Mesenchymal stem cell (in vitro differentiated cells and primary cell): Measurements from ENCODE around the gene SFRP5.
A peak's percentile ranks its signal among the peaks of the same experiment; 100 is the strongest.

Source experiments
- DNase-seq: peaks from one replicate; pipeline ENCODE4 v3.0.0-alpha.2; 2013
- H2AFZ ChIP-seq: one replicate; pipeline ENCODE4 v1.6.1; 2013; ENCODE audit warnings: low read depth, mild to moderate bottlenecking, control low read depth, inconsistent platforms, low read length, moderate library complexity
- H2AK5ac ChIP-seq: 2 replicates; pipeline ENCODE4 v1.6.1; 2013; ENCODE audit warnings: low read length, moderate library complexity, mild to moderate bottlenecking, inconsistent platforms; ENCODE audit not compliant: severe bottlenecking
- H2BK120ac ChIP-seq: one replicate; pipeline ENCODE4 v1.6.1; 2013; ENCODE audit warnings: low read depth, mild to moderate bottlenecking, inconsistent platforms, low read length, moderate library complexity
- H2BK12ac ChIP-seq, 2 experiments: one replicate each; pipeline ENCODE4 v1.6.1; 2013; ENCODE audit warnings: inconsistent platforms in 2 of 2, low read length in 2 of 2, mild to moderate bottlenecking in 2 of 2, moderate library complexity in 2 of 2, control low read depth in 1 of 2
- H2BK15ac ChIP-seq: one replicate; pipeline ENCODE4 v1.6.1; 2013; ENCODE audit warnings: mild to moderate bottlenecking, low read depth, inconsistent platforms; ENCODE audit not compliant: poor library complexity, severe bottlenecking
- H2BK5ac ChIP-seq: 2 replicates; pipeline ENCODE4 v1.6.1; 2013; ENCODE audit warnings: low read depth, mild to moderate bottlenecking, low read length, control low read depth, inconsistent platforms; ENCODE audit not compliant: poor library complexity, severe bottlenecking
- H3K14ac ChIP-seq, 2 experiments: one replicate each; pipeline ENCODE4 v1.6.1; 2013; ENCODE audit warnings: inconsistent platforms in 2 of 2, low read length in 2 of 2, control low read depth in 1 of 2, mild to moderate bottlenecking in 1 of 2, moderate library complexity in 1 of 2
- H3K18ac ChIP-seq, 2 experiments: one replicate each; pipeline ENCODE4 v1.6.1; 2013; ENCODE audit warnings: inconsistent platforms in 2 of 2, low read length in 2 of 2, control low read depth in 1 of 2, low read depth in 1 of 2, mild to moderate bottlenecking in 1 of 2
- H3K23ac ChIP-seq, 2 experiments: one replicate each; pipeline ENCODE4 v1.6.1; 2013; ENCODE audit warnings: inconsistent platforms in 2 of 2, low read length in 2 of 2, mild to moderate bottlenecking in 2 of 2, moderate library complexity in 2 of 2, control low read depth in 1 of 2
- H3K27ac ChIP-seq: 2 replicates; pipeline ENCODE4 v1.5.1; 2013; ENCODE audit warnings: mild to moderate bottlenecking, moderate library complexity, low read length, control low read depth, inconsistent platforms; ENCODE audit not compliant: poor library complexity, severe bottlenecking
- H3K27me3 ChIP-seq, 2 experiments: 2 replicates each; pipeline versions ENCODE4 v1.6.1 to v1.7.0; 2013; ENCODE audit warnings: low read length in 2 of 2, mild to moderate bottlenecking in 2 of 2, moderate library complexity in 2 of 2, control low read depth in 1 of 2, inconsistent platforms in 1 of 2; ENCODE audit not compliant: control insufficient read depth in 1 of 2, insufficient read depth in 1 of 2
- H3K36me3 ChIP-seq, 2 experiments: 2 replicates each; pipeline versions ENCODE4 v1.6.1 to v1.7.0; 2013; ENCODE audit warnings: low read length in 2 of 2, control low read depth in 1 of 2, inconsistent platforms in 1 of 2, low read depth in 1 of 2, mild to moderate bottlenecking in 1 of 2; ENCODE audit not compliant: insufficient read depth in 2 of 2, control insufficient read depth in 1 of 2
- H3K4ac ChIP-seq, 2 experiments: one replicate each; pipeline ENCODE4 v1.6.1; 2013; ENCODE audit warnings: inconsistent platforms in 2 of 2, low read length in 2 of 2, mild to moderate bottlenecking in 2 of 2, moderate library complexity in 2 of 2, control low read depth in 1 of 2, low read depth in 1 of 2
- H3K4me1 ChIP-seq: 2 replicates; pipeline ENCODE4 v1.6.1; 2013; ENCODE audit warnings: low read depth, low read length, control low read depth; ENCODE audit not compliant: control insufficient read depth, insufficient read depth
- H3K4me2 ChIP-seq: 2 replicates; pipeline ENCODE4 v1.6.1; 2013; ENCODE audit warnings: low read length, mild to moderate bottlenecking, inconsistent platforms; ENCODE audit not compliant: poor library complexity, severe bottlenecking
- H3K4me3 ChIP-seq, 2 experiments: 2 replicates each; pipeline versions ENCODE4 v1.5.1 to v1.7.0; 2013; ENCODE audit warnings: low read length in 2 of 2, mild to moderate bottlenecking in 2 of 2, control low read depth in 1 of 2, low read depth in 1 of 2; ENCODE audit not compliant: insufficient read depth in 1 of 2
- H3K79me1 ChIP-seq: replicated peaks from 2 replicates; pipeline ENCODE4 v1.6.1; 2013; ENCODE audit warnings: mild to moderate bottlenecking, control low read depth, low read length, inconsistent platforms; ENCODE audit not compliant: poor library complexity, severe bottlenecking
- H3K9ac ChIP-seq: 2 replicates; pipeline ENCODE4 v1.7.0; 2013; ENCODE audit warnings: mild to moderate bottlenecking, low read length, moderate library complexity
- H3K9me3 ChIP-seq: 2 replicates; pipeline ENCODE4 v1.7.0; 2013; ENCODE audit warnings: mild to moderate bottlenecking, low read length; ENCODE audit not compliant: control insufficient read depth
- H4K8ac ChIP-seq: one replicate; pipeline ENCODE4 v1.6.1; 2013; ENCODE audit warnings: inconsistent platforms, mild to moderate bottlenecking, low read length, moderate library complexity
- H4K91ac ChIP-seq: one replicate; pipeline ENCODE4 v1.6.1; 2013; ENCODE audit warnings: mild to moderate bottlenecking, low read length, inconsistent platforms
- WGBS: methylation state at CpG from one replicate; pipeline ENCODE4 v1.1.7; 2013; ENCODE audit warnings: mixed read lengths; 5-methylcytosine and 5-hydroxymethylcytosine counted together

Gene SFRP5

DNA sequence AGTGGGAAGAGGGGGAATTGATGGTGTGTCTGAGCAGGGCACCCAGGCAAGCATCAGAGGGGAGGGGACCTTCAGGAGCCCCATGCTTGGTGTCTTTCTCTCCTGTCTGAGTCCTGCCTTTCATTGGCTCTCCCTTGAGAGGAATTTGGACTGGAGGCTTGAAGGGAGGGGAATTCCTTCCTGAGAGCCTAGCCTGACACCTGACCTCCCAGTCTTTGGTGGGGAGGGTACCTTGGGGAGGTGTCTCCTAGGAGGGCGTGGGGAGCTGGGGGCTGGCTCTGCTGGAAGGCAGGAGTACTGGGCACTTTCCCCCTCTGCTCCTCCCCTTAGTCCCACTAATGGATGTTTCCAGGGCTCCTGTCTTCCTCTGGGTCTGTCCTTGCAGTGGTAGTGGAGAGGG, 1.3 kb upstream of the SFRP5 start:
- Histone ChIP-seq H3K27ac (no peak overlapping the region), H2BK120ac (no peak overlapping the region), H3K36me3 (no peaks in the 10 kb centered on the region), H2BK15ac (no peak overlapping the region), H2BK5ac (no peak overlapping the region), H2AK5ac (no peak overlapping the region), H3K4me2 (no peak overlapping the region), H3K14ac (no peak overlapping the region), H4K91ac (no peak overlapping the region), H2BK12ac (no peak overlapping the region), H3K4me3 (no peak overlapping the region), H3K9ac (no peak overlapping the region), H3K4ac (no peak overlapping the region), H4K8ac (no peak overlapping the region), H3K9me3 (no peaks in the 10 kb centered on the region), H3K27me3 (peaks cover 44 to 68% of the 10 kb centered on the region in 2 experiments), H3K4me1 (peaks cover 15% of the 10 kb centered on the region), H3K23ac (no peak overlapping the region), H3K79me1 (no peaks in the 10 kb centered on the region), H3K18ac (no peak overlapping the region), H2AFZ (no peak overlapping the region)
- 40% methylated on average over 1 of the region's 1 CpG for WGBS
- DNase-seq = no peak

DNA sequence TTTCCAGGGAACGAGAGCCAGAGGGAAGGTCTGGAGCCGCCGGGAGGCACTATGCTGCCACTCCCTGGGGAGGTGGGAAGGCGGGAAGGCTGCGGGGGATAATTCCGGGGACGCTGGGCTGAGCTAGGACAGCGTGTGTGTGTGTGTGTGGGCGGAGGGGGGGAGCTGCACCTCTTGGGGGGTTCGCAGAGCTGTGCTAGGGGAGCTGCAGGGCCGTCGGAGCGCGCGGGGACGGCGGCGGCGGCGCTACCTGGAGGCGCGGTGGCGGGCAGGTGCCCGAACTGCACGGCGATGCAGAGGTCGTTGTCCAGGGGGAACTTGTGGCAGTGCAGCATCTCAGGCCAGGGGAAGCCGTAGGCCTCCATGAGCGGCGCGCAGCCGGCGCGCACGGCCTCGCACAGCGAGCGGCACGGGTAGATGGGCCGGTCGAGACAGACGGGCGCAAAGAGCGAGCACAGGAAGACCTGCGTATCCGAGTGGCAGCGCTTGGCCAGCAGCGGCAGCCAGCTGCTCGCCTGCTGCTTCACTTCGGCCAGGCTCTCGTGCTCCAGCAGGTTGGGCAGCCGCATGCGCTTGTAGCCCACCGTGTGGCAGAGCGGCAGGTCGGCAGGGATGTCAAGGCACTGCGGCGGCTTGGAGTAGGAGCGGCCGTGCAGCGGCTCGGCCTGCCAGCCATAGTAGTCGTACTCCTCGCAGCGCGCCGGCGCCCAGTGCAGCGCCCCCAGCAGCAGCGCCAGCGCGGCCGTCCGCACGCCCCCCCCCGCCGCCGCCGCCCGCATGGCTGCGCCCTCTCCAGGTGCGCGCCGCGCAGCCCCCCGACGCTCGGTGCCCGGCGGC, 526 bp downstream of the SFRP5 start:
- Histone ChIP-seq H3K4me1 (peaks cover 11% of the 10 kb centered on the region), H3K9me3 (no peaks in the 10 kb centered on the region), H3K4ac (no peak overlapping the region), H3K36me3 (peaks cover 0 to 6% of the 10 kb centered on the region in 2 experiments), H2BK5ac (no peak overlapping the region), H4K8ac (no peak overlapping the region), H3K14ac (peak overlapping the region in 1 of 2 experiments; percentile 23), H3K27ac (no peak overlapping the region), H3K23ac (peak overlapping the region in 1 of 2 experiments; percentile 75), H3K9ac (no peak overlapping the region), H2AFZ (no peak overlapping the region), H3K4me2 (peak overlapping the region; percentile 92), H3K27me3 (peaks cover 44 to 72% of the 10 kb centered on the region in 2 experiments), H2BK120ac (no peak overlapping the region), H3K18ac (no peak overlapping the region), H4K91ac (no peak overlapping the region), H3K79me1 (no peaks in the 10 kb centered on the region), H2BK15ac (no peak overlapping the region), H2AK5ac (no peak overlapping the region), H2BK12ac (no peak overlapping the region), H3K4me3 (peak overlapping the region; percentile 42 to 60)
- peak; percentile 30 for DNase-seq
- 2% methylated on average over 58 of the region's 90 CpGs for WGBS

DNA sequence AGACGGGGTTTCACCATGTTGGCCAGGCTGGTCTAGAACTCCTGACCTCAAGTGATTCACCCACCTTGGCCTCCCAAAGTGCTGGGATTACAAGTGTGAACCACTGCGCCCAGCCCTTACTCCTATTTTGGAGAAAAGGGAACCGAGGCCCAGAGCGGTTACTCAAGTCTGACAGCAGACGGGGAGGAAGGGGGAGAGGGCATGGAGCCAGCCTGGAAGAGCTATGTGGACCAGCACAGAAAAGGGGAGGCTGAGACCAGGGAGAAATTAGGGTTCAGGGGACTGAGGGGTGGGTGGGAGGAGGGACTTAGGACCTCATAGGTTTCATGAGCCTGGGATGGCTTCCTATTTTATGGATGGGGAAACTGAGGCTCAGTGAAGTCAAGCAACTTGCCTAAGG, 1.5 kb downstream of the SFRP5 start:
- Histone ChIP-seq H3K4me1 (peaks cover 12% of the 10 kb centered on the region), H3K14ac (no peak overlapping the region), H3K27ac (no peak overlapping the region), H2AFZ (no peak overlapping the region), H3K23ac (no peak overlapping the region), H2BK15ac (no peak overlapping the region), H3K18ac (no peak overlapping the region), H2BK12ac (no peak overlapping the region), H3K27me3 (peaks cover 44 to 67% of the 10 kb centered on the region in 2 experiments), H3K4me3 (no peak overlapping the region), H2AK5ac (no peak overlapping the region), H4K8ac (no peak overlapping the region), H2BK120ac (no peak overlapping the region), H3K4me2 (no peak overlapping the region), H3K79me1 (no peaks in the 10 kb centered on the region), H4K91ac (no peak overlapping the region), H3K4ac (no peak overlapping the region), H2BK5ac (no peak overlapping the region), H3K36me3 (peaks cover 0 to 10% of the 10 kb centered on the region in 2 experiments), H3K9me3 (no peaks in the 10 kb centered on the region), H3K9ac (no peak overlapping the region)
- no peak for DNase-seq
- 68% methylated on average over 5 of the region's 5 CpGs for WGBS

DNA sequence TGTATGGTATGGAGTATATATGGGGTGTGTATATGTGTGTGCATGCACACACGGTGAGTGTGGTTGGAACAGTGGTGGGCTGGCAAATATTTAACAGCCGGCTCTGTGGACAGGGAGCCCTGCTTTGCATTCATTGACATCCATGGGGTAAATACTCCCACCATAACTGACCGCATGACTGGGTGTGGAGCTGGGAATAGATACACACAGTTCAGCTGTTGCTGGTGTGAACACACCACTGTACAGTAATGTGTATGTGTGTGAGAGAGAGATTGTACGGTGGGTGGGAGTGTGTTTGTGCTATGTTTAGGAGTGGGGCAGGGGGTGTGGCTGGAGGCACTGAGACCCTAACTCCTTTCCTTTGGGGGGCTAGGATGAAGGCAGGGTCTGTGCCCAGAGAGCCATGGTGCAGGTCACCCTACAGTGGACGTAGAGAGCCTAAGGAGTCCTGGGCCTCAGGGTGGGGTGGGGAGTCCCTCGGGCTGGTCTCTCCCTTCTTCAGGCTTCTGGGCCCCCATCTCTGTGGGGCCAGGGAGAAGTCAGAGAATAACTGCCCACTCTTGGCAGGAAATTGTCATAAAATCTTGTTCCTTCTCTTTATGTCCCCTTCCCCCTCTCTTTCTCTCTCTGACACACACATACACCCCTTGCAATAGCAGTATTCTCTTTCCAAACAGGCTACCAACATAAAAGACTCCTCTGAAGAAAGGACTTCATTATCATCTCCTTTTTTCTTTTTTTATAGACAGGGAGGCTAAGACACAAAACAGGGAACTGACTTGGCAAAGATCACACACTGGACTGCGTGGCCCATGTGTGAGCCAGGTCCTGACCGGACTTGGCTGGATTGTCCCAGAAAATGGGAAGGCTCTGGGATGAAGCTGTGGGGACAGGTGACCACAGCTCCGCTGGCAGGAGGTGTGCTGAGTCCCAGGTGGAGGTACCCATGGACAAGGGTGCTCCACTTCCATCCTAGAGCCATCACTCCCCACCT, 3.2 kb downstream of the SFRP5 start:
- Histone ChIP-seq H3K23ac (no peak overlapping the region), H3K4me1 (peaks cover 21% of the 10 kb centered on the region), H2AFZ (no peak overlapping the region), H2BK15ac (no peak overlapping the region), H2AK5ac (no peak overlapping the region), H4K91ac (no peak overlapping the region), H3K79me1 (no peaks in the 10 kb centered on the region), H3K4me2 (no peak overlapping the region), H3K9me3 (no peaks in the 10 kb centered on the region), H3K4me3 (no peak overlapping the region), H3K9ac (no peak overlapping the region), H3K36me3 (peaks cover 0 to 13% of the 10 kb centered on the region in 2 experiments), H3K27me3 (peaks cover 39 to 55% of the 10 kb centered on the region in 2 experiments), H3K27ac (no peak overlapping the region), H3K14ac (no peak overlapping the region), H2BK12ac (no peak overlapping the region), H2BK120ac (no peak overlapping the region), H3K18ac (no peak overlapping the region), H2BK5ac (no peak overlapping the region), H4K8ac (no peak overlapping the region), H3K4ac (no peak overlapping the region)
- WGBS = 89% methylated on average over 8 of the region's 9 CpGs
- DNase-seq = no peak
